Sigmoid colon (tissue), 7 donors: ENCODE data around the gene NDST1. TPM values are rescaled to one million over a fixed set of nuclear protein-coding genes. Genes with fewer than 3 reads are reported as not detected.
"Not testable (repeated sequence)": the region's sequence is repeated elsewhere in the genome, so short reads cannot be mapped to it uniquely, and the experiment has no call there.

Experiments used
- DNase-seq: peaks from one replicate; pipeline ENCODE4 v3.0.0-alpha.2; 2019
- H3K27ac ChIP-seq, 4 donors: fragments of 200-600 bp; sonication (generic); one replicate each; pipeline ENCODE4 v1.5.1; 2016 to 2019; ENCODE audit warnings: mild to moderate bottlenecking in 1 of 4
- H3K27me3 ChIP-seq, 3 donors: fragments of 200-600 bp; sonication (generic); one replicate each; pipeline ENCODE4 v1.5.1; 2019; ENCODE audit warnings: mild to moderate bottlenecking in 1 of 3
- H3K36me3 ChIP-seq, 4 donors: fragments of 200-600 bp; sonication (generic); one replicate each; pipeline ENCODE4 v1.5.1; 2016 to 2019
- H3K4me1 ChIP-seq, 4 donors: fragments of 200-600 bp; sonication (generic); one replicate each; pipeline ENCODE4 v1.5.1; 2017 to 2019
- H3K4me3 ChIP-seq, 4 donors: fragments of 200-600 bp; sonication (generic); one replicate each; pipeline ENCODE4 v1.5.1; 2017 to 2019; ENCODE audit warnings: mild to moderate bottlenecking in 2 of 4, moderate library complexity in 1 of 4
- H3K9me3 ChIP-seq, 4 donors: fragments of 200-600 bp in 3 of 4; sonication (generic) in 3 of 4; one replicate each; pipeline versions ENCODE4 v1.5.1 to v1.6.1; 2013 to 2019
- EP300 ChIP-seq, 4 donors: sonication (generic); formaldehyde crosslinking; IDR thresholded peaks; one replicate each; pipeline ENCODE4 v1.6.1; 2017; ENCODE audit warnings: antibody characterized with exemption in 4 of 4
- POLR2A ChIP-seq, 2 donors: fragments of 450-650 bp; IDR thresholded peaks; one replicate each; pipeline ENCODE4 v1.6.1; 2016; ENCODE audit warnings: antibody characterized with exemption in 2 of 2, mild to moderate bottlenecking in 2 of 2, moderate library complexity in 2 of 2
- POLR2AphosphoS5 ChIP-seq, 4 donors: sonication (generic); formaldehyde crosslinking; IDR thresholded peaks; one replicate each; pipeline ENCODE4 v1.6.1; 2017; ENCODE audit warnings: antibody characterized with exemption in 4 of 4
- WGBS, 2 donors: extraction: QIAGEN DNeasy Blood & Tissue Kit; methylation state at CpG; one replicate each; pipeline ENCODE4 v1.1.7; 2013; 5-methylcytosine and 5-hydroxymethylcytosine counted together
- intact Hi-C: fragments of 100-400 bp; cut with DNase I; formaldehyde crosslinking; loops from one replicate; pipeline ENCODE4 v1.15.1; 2023
- polyA plus RNA-seq, 3 donors: library from polyadenylated mRNA; stranded (reverse); fragments of 200-250 nt; gene quantifications; one replicate each; pipeline ENCODE4 v1.2.3, GENCODE V29; 2013
- total RNA-seq, 4 donors: library from RNA; depleted of rRNA; stranded (reverse); fragments of >200 nt; gene quantifications; one replicate each; pipeline ENCODE4 v1.1.0, GENCODE V29; 2016
- TF ChIP-seq, protein P1 (sequence below), 4 experiments: fragments of 450-650 bp in 3 of 4; fragments of 200-600 bp in 1 of 4; IDR thresholded peaks; one replicate each; pipeline ENCODE4 v1.5.1; 2016 to 2019; ENCODE audit warnings: antibody characterized with exemption in 4 of 4, mild to moderate bottlenecking in 3 of 4, moderate library complexity in 2 of 4
- donor health status: healthy with polysubstance abuse.
- donor health status: Bipolar disorder and iron deficiency.
- donor health status: healthy.

NDST1 gene
- total and polyA plus RNA-seq, 7 donors = 5.4 to 74.8 (median 39.4) TPM

DNA sequence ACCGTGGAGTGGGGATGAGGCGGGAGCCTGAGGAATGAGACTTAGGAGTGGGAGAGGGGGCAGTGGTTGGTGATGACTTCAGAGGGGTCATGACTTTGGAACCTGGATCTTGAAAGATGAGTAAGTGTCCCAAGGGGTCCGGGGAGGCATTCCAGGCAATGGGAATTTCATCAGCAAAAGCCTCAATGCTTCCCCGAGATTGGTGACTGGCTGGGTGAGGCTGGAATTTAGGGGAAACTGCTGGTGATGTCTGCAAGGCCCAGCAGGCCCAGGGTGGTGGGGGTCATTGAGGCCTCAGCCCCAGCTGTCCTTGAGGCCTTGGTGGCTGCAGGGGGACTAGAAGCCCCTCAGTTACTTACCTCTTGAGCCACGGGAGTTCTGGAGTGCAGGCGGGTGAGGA, 7.5 kb downstream of the NDST1 start:
- DNase-seq = peak; percentile 84

GRCh38 chr5:150516011-150516410, 8.1 kb downstream of the NDST1 start:
- intact Hi-C loops = loop anchor here (5.0 kb wide), 1 partner anchor 39 kb away; no protein-coding TSS in a partner anchor
- no peak for DNase-seq
- WGBS, 2 donors = 36 to 67% methylated on average over 5 of the region's 5 CpGs
- Histone ChIP-seq H3K36me3 (peaks cover 0 to 1% (median under 1%) of the 10 kb centered on the region in 4 donors), H3K27me3 (no peaks in the 10 kb centered on the region), H3K4me3 (no peak overlapping the region), H3K4me1 (peaks cover 0 to 91% (median 76%) of the 10 kb centered on the region in 4 donors), H3K27ac (peak overlapping the region; percentile 63 to 71 (median 67)), H3K9me3 (no peaks in the 10 kb centered on the region)
- TF ChIP-seq, protein P1, sequence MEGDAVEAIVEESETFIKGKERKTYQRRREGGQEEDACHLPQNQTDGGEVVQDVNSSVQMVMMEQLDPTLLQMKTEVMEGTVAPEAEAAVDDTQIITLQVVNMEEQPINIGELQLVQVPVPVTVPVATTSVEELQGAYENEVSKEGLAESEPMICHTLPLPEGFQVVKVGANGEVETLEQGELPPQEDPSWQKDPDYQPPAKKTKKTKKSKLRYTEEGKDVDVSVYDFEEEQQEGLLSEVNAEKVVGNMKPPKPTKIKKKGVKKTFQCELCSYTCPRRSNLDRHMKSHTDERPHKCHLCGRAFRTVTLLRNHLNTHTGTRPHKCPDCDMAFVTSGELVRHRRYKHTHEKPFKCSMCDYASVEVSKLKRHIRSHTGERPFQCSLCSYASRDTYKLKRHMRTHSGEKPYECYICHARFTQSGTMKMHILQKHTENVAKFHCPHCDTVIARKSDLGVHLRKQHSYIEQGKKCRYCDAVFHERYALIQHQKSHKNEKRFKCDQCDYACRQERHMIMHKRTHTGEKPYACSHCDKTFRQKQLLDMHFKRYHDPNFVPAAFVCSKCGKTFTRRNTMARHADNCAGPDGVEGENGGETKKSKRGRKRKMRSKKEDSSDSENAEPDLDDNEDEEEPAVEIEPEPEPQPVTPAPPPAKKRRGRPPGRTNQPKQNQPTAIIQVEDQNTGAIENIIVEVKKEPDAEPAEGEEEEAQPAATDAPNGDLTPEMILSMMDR (IDR thresholded peaks at IDR 0.05) = no peak
- TF ChIP-seq POLR2AphosphoS5 (IDR thresholded peaks at IDR 0.05) (no peak), EP300 (IDR thresholded peaks at IDR 0.05) (no peak), POLR2A (IDR thresholded peaks at IDR 0.05) (no peak)

More for the DNA sequence above, 7.5 kb downstream of the NDST1 start:
- Histone ChIP-seq H3K4me3 (no peak overlapping the region), H3K9me3 (no peaks in the 10 kb centered on the region), H3K27me3 (no peaks in the 10 kb centered on the region), H3K36me3 (no peaks in the 10 kb centered on the region), H3K27ac (peak overlapping the region; percentile 63 to 71 (median 67)), H3K4me1 (peaks cover 0 to 91% (median 79%) of the 10 kb centered on the region in 4 donors)
- TF ChIP-seq POLR2A (IDR thresholded peaks at IDR 0.05) = no peak
- peak in 1 of 4 donors; percentile 65 for TF ChIP-seq POLR2AphosphoS5 (IDR thresholded peaks at IDR 0.05)
- intact Hi-C loops = loop anchor here (5.0 kb wide), 1 partner anchor 38 kb away; no protein-coding TSS in a partner anchor
- WGBS, 2 donors = 84% methylated on average over 6 of the region's 6 CpGs

DNA sequence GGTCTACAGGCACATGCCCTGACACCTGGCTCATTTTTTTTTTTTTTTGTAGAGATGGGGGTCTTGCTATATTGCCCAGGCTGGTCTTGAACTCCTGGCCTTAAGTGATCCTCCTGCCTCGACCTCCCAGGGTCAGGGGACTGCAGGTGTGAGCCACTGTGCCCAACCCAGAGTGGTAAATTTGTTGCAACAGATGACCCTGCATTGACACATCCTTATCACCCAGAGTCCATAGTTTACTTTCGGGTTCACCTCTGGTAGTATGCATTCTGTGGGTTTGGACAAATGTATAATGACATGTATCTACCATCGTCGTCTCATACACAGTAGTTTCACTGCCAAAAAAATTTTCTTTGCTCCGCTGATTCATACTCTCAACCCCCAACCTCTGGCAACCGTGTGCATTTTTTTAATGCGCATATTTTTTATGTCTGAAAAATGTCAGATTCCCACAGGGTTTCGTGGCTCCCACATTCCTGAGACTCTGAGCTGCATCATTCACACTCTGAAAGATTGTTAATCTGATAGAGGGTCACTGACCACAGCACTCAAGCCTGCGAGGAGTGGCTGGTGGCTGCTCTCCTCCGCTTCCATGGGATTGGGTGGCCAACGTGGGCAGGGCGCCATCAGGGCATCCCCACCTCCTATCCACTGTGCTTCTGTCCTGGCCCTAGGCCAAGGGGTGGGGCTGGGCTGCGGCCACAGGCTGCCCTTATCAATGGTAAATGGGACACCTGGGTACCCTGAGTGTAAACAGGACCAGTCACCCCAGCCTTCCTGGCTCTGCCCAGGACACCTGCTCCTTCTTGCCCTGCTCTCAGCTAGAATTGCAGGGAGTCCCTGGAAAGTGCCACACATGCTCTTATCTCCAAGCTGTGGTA, 9.6 kb downstream of the NDST1 start:
- Histone ChIP-seq H3K4me1 (peaks cover 0 to 84% (median 69%) of the 10 kb centered on the region in 4 donors), H3K36me3 (peaks cover 0 to 14% (median 8%) of the 10 kb centered on the region in 4 donors), H3K27me3 (no peaks in the 10 kb centered on the region), H3K27ac (peak overlapping the region; percentile 10 to 71 (median 50)), H3K4me3 (no peak overlapping the region), H3K9me3 (no peaks in the 10 kb centered on the region)
- no peak for DNase-seq
- 15 to 54% methylated on average over 13 of the region's 13 CpGs for WGBS, 2 donors
- no peak for TF ChIP-seq POLR2AphosphoS5 (IDR thresholded peaks at IDR 0.05)
- no peak for TF ChIP-seq POLR2A (IDR thresholded peaks at IDR 0.05)
- TF ChIP-seq EP300 (IDR thresholded peaks at IDR 0.05) = no peak
- TF ChIP-seq, protein P1 (IDR thresholded peaks at IDR 0.05) = no peak
- intact Hi-C loops = loop anchor here (5.0 kb wide), 1 partner anchor 40 kb away; no protein-coding TSS in a partner anchor

DNA sequence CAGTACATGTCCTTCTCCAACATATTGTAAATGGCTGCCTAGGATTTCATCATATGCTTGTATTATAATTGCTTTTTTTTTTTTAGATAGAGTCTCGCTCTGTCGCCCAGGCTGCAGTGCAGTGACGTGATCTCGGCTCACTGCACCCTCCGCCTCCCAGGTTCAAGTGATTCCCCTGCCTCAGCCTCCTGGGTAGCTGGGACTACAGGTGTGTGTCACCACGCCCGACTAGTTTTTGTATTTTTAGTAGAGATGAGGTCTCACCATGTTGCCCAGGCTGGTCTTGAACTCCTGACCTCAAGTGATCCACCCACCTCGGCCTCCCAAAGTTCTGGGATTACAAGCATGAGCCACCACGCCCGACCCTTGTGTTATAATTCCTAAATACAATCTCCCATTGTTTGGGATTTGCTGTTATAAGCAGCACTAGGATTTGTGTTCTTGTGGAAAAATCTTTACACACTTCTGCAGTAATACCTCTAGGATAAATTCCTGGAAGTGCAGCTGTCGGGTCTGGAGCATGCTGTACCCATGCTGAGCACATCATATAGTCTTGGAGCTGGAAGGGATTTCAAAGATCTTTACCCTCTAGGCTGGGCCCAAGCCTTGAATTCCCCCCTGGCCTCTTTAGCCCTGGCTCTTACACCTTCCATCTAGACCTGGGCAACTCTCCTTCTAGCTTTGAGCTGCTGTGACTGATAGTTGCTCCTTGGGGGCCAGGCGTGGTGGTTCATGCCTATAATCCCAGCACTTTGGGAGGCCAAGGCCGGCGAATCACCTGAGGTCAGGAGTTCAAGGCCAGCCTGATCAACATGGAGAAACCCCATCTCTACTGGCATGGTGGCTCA, 11.0 kb downstream of the NDST1 start:
- Histone ChIP-seq H3K36me3 (peaks cover 0 to 14% (median 8%) of the 10 kb centered on the region in 4 donors), H3K4me1 (peaks cover 0 to 84% (median 76%) of the 10 kb centered on the region in 4 donors), H3K27ac (peak overlapping the region in 3 of 4 donors; percentile 2 to 40 (median 27))
- intact Hi-C loops = loop anchor here (5.0 kb wide), 1 partner anchor 42 kb away; no protein-coding TSS in a partner anchor
- H3K9me3 ChIP-seq, DNase-seq, H3K4me3 ChIP-seq, H3K27me3 ChIP-seq: not testable (repeated sequence)
- WGBS, 2 donors = 59 to 77% methylated on average over 14 of the region's 14 CpGs

DNA sequence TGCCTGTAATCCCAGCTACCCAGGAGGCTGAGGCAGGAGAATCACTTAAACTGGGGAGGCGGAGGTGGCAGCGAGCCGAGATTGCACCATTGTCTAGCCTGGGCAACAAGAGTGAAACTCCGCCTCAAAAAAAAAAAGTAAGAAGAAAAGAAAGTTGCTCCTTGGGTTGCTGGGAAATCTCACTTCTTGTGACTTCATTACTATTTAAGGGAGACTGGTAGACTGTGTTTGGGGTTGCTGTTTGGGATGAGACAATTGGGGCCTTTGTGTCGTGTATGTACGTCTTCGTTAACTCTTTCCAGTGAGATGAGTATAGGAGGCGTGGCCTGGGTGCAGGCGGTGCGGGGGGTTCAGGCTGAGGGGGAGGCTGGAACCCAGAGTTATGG, 11.6 kb downstream of the NDST1 start:
- intact Hi-C loops = loop anchor here (5.0 kb wide), 1 partner anchor 42 kb away; no protein-coding TSS in a partner anchor
- peak overlapping the region in 3 of 4 donors; percentile 2 to 40 (median 27) for H3K27ac ChIP-seq
- WGBS, 2 donors = 87 to 91% methylated on average over 10 of the region's 10 CpGs
- peaks cover 0 to 14% (median 8%) of the 10 kb centered on the region in 4 donors for H3K36me3 ChIP-seq
- peaks cover 0 to 89% (median 80%) of the 10 kb centered on the region in 4 donors for H3K4me1 ChIP-seq
- no peak overlapping the region for H3K4me3 ChIP-seq
- H3K9me3 ChIP-seq = no peaks in the 10 kb centered on the region
- no peaks in the 10 kb centered on the region for H3K27me3 ChIP-seq
- DNase-seq = no peak
- TF ChIP-seq POLR2A (IDR thresholded peaks at IDR 0.05) (no peak), EP300 (IDR thresholded peaks at IDR 0.05) (no peak), POLR2AphosphoS5 (IDR thresholded peaks at IDR 0.05) (no peak)
- TF ChIP-seq, protein P1 (IDR thresholded peaks at IDR 0.05) = no peak
